HL-60 (cell line): ENCODE data around the gene PPP1R9B.

Source experiments
- CTCF ChIP-seq: IDR thresholded peaks from one replicate; pipeline ENCODE4 v1.5.1; 2011; ENCODE audit warnings: low read length, control low read depth, inconsistent platforms; ENCODE audit not compliant: insufficient read depth
- POLR2AphosphoS5 ChIP-seq: IDR thresholded peaks from 2 replicates; pipeline ENCODE4 v1.6.1; 2012; ENCODE audit warnings: low read depth
- TF ChIP-seq, protein P1 (sequence below): IDR thresholded peaks from 2 replicates; pipeline ENCODE4 v1.6.1; 2012; ENCODE audit warnings: low read depth; ENCODE audit not compliant: insufficient replicate concordance

DNA sequence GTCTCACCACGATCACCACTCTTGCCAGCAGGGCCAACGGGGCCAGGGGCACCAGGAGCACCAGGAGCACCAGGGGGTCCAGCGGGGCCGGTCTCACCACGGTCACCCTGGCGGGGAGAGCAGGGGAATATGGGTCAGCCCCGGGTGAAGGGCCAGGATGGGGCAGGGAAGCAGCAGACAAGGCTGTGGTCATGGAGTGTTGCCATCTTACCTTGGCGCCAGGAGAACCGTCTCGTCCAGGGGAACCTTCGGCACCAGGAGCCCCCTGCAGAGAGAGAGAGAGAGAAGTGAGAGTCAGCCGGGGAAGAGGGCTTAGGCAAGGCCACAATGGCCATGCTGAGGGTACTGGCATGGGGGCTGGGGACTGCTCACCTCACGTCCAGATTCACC lies 38.0 kb upstream of the PPP1R9B start:
- no peak for TF ChIP-seq POLR2AphosphoS5
- TF ChIP-seq, protein P1, sequence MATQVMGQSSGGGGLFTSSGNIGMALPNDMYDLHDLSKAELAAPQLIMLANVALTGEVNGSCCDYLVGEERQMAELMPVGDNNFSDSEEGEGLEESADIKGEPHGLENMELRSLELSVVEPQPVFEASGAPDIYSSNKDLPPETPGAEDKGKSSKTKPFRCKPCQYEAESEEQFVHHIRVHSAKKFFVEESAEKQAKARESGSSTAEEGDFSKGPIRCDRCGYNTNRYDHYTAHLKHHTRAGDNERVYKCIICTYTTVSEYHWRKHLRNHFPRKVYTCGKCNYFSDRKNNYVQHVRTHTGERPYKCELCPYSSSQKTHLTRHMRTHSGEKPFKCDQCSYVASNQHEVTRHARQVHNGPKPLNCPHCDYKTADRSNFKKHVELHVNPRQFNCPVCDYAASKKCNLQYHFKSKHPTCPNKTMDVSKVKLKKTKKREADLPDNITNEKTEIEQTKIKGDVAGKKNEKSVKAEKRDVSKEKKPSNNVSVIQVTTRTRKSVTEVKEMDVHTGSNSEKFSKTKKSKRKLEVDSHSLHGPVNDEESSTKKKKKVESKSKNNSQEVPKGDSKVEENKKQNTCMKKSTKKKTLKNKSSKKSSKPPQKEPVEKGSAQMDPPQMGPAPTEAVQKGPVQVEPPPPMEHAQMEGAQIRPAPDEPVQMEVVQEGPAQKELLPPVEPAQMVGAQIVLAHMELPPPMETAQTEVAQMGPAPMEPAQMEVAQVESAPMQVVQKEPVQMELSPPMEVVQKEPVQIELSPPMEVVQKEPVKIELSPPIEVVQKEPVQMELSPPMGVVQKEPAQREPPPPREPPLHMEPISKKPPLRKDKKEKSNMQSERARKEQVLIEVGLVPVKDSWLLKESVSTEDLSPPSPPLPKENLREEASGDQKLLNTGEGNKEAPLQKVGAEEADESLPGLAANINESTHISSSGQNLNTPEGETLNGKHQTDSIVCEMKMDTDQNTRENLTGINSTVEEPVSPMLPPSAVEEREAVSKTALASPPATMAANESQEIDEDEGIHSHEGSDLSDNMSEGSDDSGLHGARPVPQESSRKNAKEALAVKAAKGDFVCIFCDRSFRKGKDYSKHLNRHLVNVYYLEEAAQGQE = no peak
- no peak for TF ChIP-seq CTCF
